IMR-90 (cell line): ENCODE data around the gene PASD1. TPM values are rescaled to one million over a fixed set of nuclear protein-coding genes. Genes with fewer than 3 reads are reported as not detected.

Source experiments
- ATAC-seq: fragments of 200-7000 bp; cut with Tn5 transposase; 2 replicates; pipeline ENCODE4 v1.9.1; 2020; ENCODE audit warnings: low read depth, mild to moderate bottlenecking, moderate library complexity
- BruUV-seq: library from RNA; stranded (reverse); fragments of 400-500 nt; replicated peaks from 2 replicates; lab custom pipeline; 2021; lab: Mats Ljungman, UMichigan
- CTCF ChIA-PET: fragments of 300-600 bp; formaldehyde crosslinking; extraction: SDS; loops from one replicate; lab custom pipeline; 2021; ENCODE audit warnings: antibody characterized with exemption; lab: Yijun Ruan, JAX
- POLR2A ChIA-PET: fragments of 300-600 bp; sonication (Branson Sonifier 250); formaldehyde crosslinking; loops from one replicate; lab custom pipeline; 2022; ENCODE audit warnings: antibody characterized with exemption; ENCODE audit not compliant: unreplicated experiment; lab: Charles Lee
- DNase-seq: peaks from one replicate; pipeline ENCODE4 v3.0.0; 2013
- H2AFZ ChIP-seq: replicated peaks from 2 replicates; pipeline ENCODE3; 2013; ENCODE audit warnings: low read length, mild to moderate bottlenecking; ENCODE audit not compliant: poor library complexity
- H2AK5ac ChIP-seq: 2 replicates; pipeline ENCODE4 v1.6.1; 2013; ENCODE audit warnings: low read depth, low read length, inconsistent platforms
- H2AK9ac ChIP-seq: replicated peaks from 2 replicates; pipeline ENCODE3; 2013; ENCODE audit warnings: mild to moderate bottlenecking, low read depth, low read length, moderate library complexity; ENCODE audit not compliant: poor library complexity
- H2BK120ac ChIP-seq: 2 replicates; pipeline ENCODE4 v1.6.1; 2013; ENCODE audit warnings: low read depth, low read length, inconsistent platforms
- H2BK15ac ChIP-seq: 3 replicates; pipeline ENCODE4 v1.6.1; 2013; ENCODE audit warnings: low read depth, low read length, inconsistent platforms
- H2BK20ac ChIP-seq: 2 replicates; pipeline ENCODE4 v1.6.1; 2013; ENCODE audit warnings: low read depth, mild to moderate bottlenecking, inconsistent platforms, low read length, moderate library complexity
- H2BK5ac ChIP-seq: 2 replicates; pipeline ENCODE4 v1.6.1; 2013; ENCODE audit warnings: mild to moderate bottlenecking, low read depth, low read length, inconsistent platforms; ENCODE audit not compliant: poor library complexity, severe bottlenecking
- H3K14ac ChIP-seq: replicated peaks from 2 replicates; pipeline ENCODE4 v1.6.1; 2013; ENCODE audit warnings: low read depth, low read length, inconsistent platforms
- H3K18ac ChIP-seq: 2 replicates; pipeline ENCODE4 v1.6.1; 2013; ENCODE audit warnings: low read depth, low read length, control low read depth
- H3K23ac ChIP-seq: 2 replicates; pipeline ENCODE4 v1.6.1; 2013; ENCODE audit warnings: low read depth, low read length, inconsistent platforms
- H3K27ac ChIP-seq: 2 replicates; pipeline ENCODE4 v1.5.1; 2013; ENCODE audit warnings: mild to moderate bottlenecking, control low read depth, low read length; ENCODE audit not compliant: insufficient read depth
- H3K27me3 ChIP-seq: 2 replicates; pipeline ENCODE4 v1.6.1; 2013; ENCODE audit warnings: low read length; ENCODE audit not compliant: control insufficient read depth, insufficient read depth
- H3K36me3 ChIP-seq: 2 replicates; pipeline ENCODE4 v1.6.1; 2013; ENCODE audit warnings: low read length, mixed read lengths; ENCODE audit not compliant: control insufficient read depth, insufficient read depth
- H3K4ac ChIP-seq: 2 replicates; pipeline ENCODE4 v1.6.1; 2013; ENCODE audit warnings: low read depth, low read length, inconsistent platforms
- H3K4me1 ChIP-seq: 2 replicates; pipeline ENCODE4 v1.6.1; 2013; ENCODE audit warnings: low read length, mixed read lengths; ENCODE audit not compliant: control insufficient read depth, insufficient read depth
- H3K4me2 ChIP-seq: 2 replicates; pipeline ENCODE4 v1.6.1; 2013; ENCODE audit warnings: low read depth, mild to moderate bottlenecking, control low read depth, low read length, moderate library complexity
- H3K4me3 ChIP-seq: 2 replicates; pipeline ENCODE4 v1.5.1; 2013; ENCODE audit warnings: low read depth, mild to moderate bottlenecking, control low read depth, low read length, moderate library complexity; ENCODE audit not compliant: insufficient read depth
- H3K56ac ChIP-seq: 2 replicates; pipeline ENCODE4 v1.6.1; 2013; ENCODE audit warnings: low read length, inconsistent platforms; ENCODE audit not compliant: insufficient read depth; ENCODE audit errors: extremely low read depth
- H3K79me1 ChIP-seq, 2 experiments: 2 replicates each; pipeline ENCODE4 v1.6.1; 2013; ENCODE audit warnings: low read length in 2 of 2, inconsistent platforms in 1 of 2, low read depth in 1 of 2
- H3K9ac ChIP-seq: 2 replicates; pipeline ENCODE4 v1.6.1; 2013; ENCODE audit warnings: low read depth, low read length, control low read depth
- H3K9me1 ChIP-seq: 2 replicates; pipeline ENCODE4 v1.6.1; 2013; ENCODE audit warnings: low read length, inconsistent platforms; ENCODE audit not compliant: insufficient read depth
- H3K9me3 ChIP-seq: 2 replicates; pipeline ENCODE4 v1.6.1; 2013; ENCODE audit warnings: low read length; ENCODE audit not compliant: control insufficient read depth, insufficient read depth
- H4K20me1 ChIP-seq: 2 replicates; pipeline ENCODE4 v1.6.1; 2013; ENCODE audit warnings: low read length, inconsistent platforms; ENCODE audit not compliant: insufficient read depth
- H4K5ac ChIP-seq: 2 replicates; pipeline ENCODE4 v1.6.1; 2013; ENCODE audit warnings: mild to moderate bottlenecking, low read depth, low read length, control low read depth
- H4K8ac ChIP-seq, 2 experiments: 2 replicates each; pipeline ENCODE4 v1.6.1; 2013; ENCODE audit warnings: low read depth in 2 of 2, low read length in 2 of 2, control low read depth in 1 of 2, inconsistent platforms in 1 of 2
- H4K91ac ChIP-seq: 2 replicates; pipeline ENCODE4 v1.6.1; 2013; ENCODE audit warnings: low read depth, low read length, inconsistent platforms; ENCODE audit not compliant: insufficient read depth
- MAZ ChIP-seq: IDR thresholded peaks from 2 replicates; pipeline ENCODE4 v1.6.1; 2012; ENCODE audit warnings: low read depth, mild to moderate bottlenecking, low read length, improper control_type of control experiment, moderate library complexity, borderline replicate concordance
- WGBS, 2 experiments: methylation state at CpG; one replicate each; pipeline versions ENCODE4 v1.1.5 to v1.1.7; 2013; ENCODE audit warnings: missing lambda C conversion rate in 2 of 2; ENCODE audit not compliant: insufficient read length in 1 of 2; ENCODE audit errors: extremely low coverage in 2 of 2; 5-methylcytosine and 5-hydroxymethylcytosine counted together
- dilution Hi-C: fragments of 300-500 bp; cut with HindIII; formaldehyde crosslinking; loops from one replicate; pipeline ENCODE4 v1.14.3; 2018; ENCODE audit warnings: low sequenced_read_pairs; ENCODE audit not compliant: unreplicated experiment
- in situ Hi-C: fragments of 300-500 bp; cut with MboI; formaldehyde crosslinking; loops from 3 replicates; pipeline ENCODE4 v1.14.3; 2019; ENCODE audit warnings: low sequenced_read_pairs, inconsistent platforms, mixed read lengths
- intact Hi-C: fragments of 100-400 bp; cut with micrococcal nuclease; formaldehyde crosslinking; loops from 2 replicates; pipeline ENCODE4 v1.10.0; 2022
- polyA plus RNA-seq, 3 experiments: library from polyadenylated mRNA; depleted of rRNA; stranded (reverse); fragments of >200 nt; gene quantifications; 2 replicates each; pipeline ENCODE4 v1.2.3, GENCODE V29; 2012; ENCODE audit warnings: low replicate concordance in 1 of 3
- total RNA-seq: library from RNA; depleted of rRNA; stranded (reverse); fragments of >200 nt; gene quantifications from 2 replicates; pipeline ENCODE4 v1.2.3, GENCODE V29; 2012; rRNA removed

The PASD1 gene
- total and polyA plus RNA-seq, 2 of the 4 experiments (the other 2 are of a cell fraction) = not detected

DNA sequence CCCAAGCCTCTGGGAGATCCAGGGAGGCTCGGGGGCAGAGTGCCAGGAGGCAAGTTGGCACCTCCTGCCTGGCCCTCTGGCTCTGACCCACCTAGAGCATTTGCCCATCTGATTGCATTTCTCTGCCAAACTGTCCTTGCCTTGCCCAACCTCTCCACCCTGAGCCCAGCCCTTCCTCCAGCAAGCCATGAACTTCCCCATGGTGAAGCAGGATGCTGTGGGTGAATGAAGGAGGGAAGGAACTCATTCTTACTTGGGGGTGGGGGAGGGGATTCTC is 161.8 kb downstream of the PASD1 start:
- Histone ChIP-seq H3K14ac (no peak overlapping the region), H2AK9ac (no peak overlapping the region), H4K5ac (no peak overlapping the region), H3K18ac (no peak overlapping the region), H4K20me1 (no peaks in the 10 kb centered on the region), H3K36me3 (no peaks in the 10 kb centered on the region), H4K8ac (no peak overlapping the region), H2BK120ac (no peak overlapping the region), H2AK5ac (no peak overlapping the region), H3K27me3 (no peaks in the 10 kb centered on the region), H3K56ac (no peak overlapping the region), H3K4me3 (no peak overlapping the region), H3K4ac (no peak overlapping the region), H3K9me1 (no peaks in the 10 kb centered on the region), H3K23ac (no peak overlapping the region), H3K4me1 (no peaks in the 10 kb centered on the region), H2BK20ac (no peak overlapping the region), H2BK15ac (no peak overlapping the region), H3K79me1 (no peaks in the 10 kb centered on the region), H3K27ac (no peak overlapping the region), H2BK5ac (no peak overlapping the region), H3K9ac (no peak overlapping the region), H3K9me3 (no peaks in the 10 kb centered on the region; the same call in 1 of the 2 replicates), H3K4me2 (no peak overlapping the region), H4K91ac (no peak overlapping the region), H2AFZ (no peak overlapping the region)
- intact Hi-C loops (no loop called here), dilution Hi-C loops (no loop called here), in situ Hi-C loops (no loop called here)
- BruUV-seq = no TSS peak
- no CpG with 5 or more reads among the region's 1 CpG for WGBS, 2 experiments
- no peak for ATAC-seq
- CTCF ChIA-PET = no interaction called here
- TF ChIP-seq MAZ = no peak
- no peak for DNase-seq
- POLR2A ChIA-PET = no interaction called here

Other genes with a start within 250 kb of the PASD1 start
- 28.5 and 49.4 TPM in 2 replicates for gene VMA21, start 166.5 kb upstream of the PASD1 start, total RNA-seq
- 10.1 and 12.3 TPM in 2 replicates for gene VMA21, start 166.5 kb upstream of the PASD1 start, polyA plus RNA-seq (2012; rRNA removed)
- not detected in 2 replicates for gene PRRG3, start 131.8 kb downstream of the PASD1 start, total RNA-seq
- not detected in 2 replicates for gene PRRG3, start 131.8 kb downstream of the PASD1 start, polyA plus RNA-seq (2012; rRNA removed)
- gene FATE1, start 152.4 kb downstream of the PASD1 start, total RNA-seq = not detected in 2 replicates
- gene FATE1, start 152.4 kb downstream of the PASD1 start, polyA plus RNA-seq (2012; rRNA removed) = not detected in 2 replicates
- gene CNGA2, start 171.1 kb downstream of the PASD1 start, total RNA-seq = not detected in 2 replicates
- gene CNGA2, start 171.1 kb downstream of the PASD1 start, polyA plus RNA-seq (2012; rRNA removed) = not detected in 2 replicates